HepG2 (cell line): ENCODE measurements around the gene ZG16. TPM values are rescaled to one million over a fixed set of nuclear protein-coding genes. Genes with fewer than 3 reads are reported as not detected.
A peak's percentile ranks its signal among the peaks of the same experiment; 100 is the strongest.

ENCODE experiments used
- ARID4A ChIP-seq: sonication (generic); formaldehyde crosslinking; IDR thresholded peaks from 2 replicates; pipeline ENCODE4 v1.5.0; 2020; ENCODE audit warnings: mild to moderate bottlenecking, missing genetic modification reagents, borderline replicate concordance
- ATF2 ChIP-seq: sonication (generic); formaldehyde crosslinking; IDR thresholded peaks from 2 replicates; pipeline ENCODE4 v1.4.0; 2020; ENCODE audit warnings: missing genetic modification reagents
- CBX2 ChIP-seq, 2 experiments: fragments of 200-600 bp in 1 of 2; sonication (generic); formaldehyde crosslinking in 1 of 2; IDR thresholded peaks; 2 replicates each; pipeline versions ENCODE4 v1.7.0 to v1.8.1; 2018 to 2022; ENCODE audit warnings: low read depth in 2 of 2, low read length in 1 of 2, mild to moderate bottlenecking in 1 of 2, missing genetic modification reagents in 1 of 2
- CEBPB ChIP-seq: IDR thresholded peaks from 2 replicates; pipeline ENCODE4 v1.6.1; 2011; ENCODE audit warnings: low read depth, low read length, improper control_type of control experiment, borderline replicate concordance
- CREB1 ChIP-seq, 2 experiments: fragments of 450-650 bp in 1 of 2; IDR thresholded peaks; 2 replicates each; pipeline ENCODE4 v1.6.1; 2016 to 2017; ENCODE audit warnings: control low read depth in 1 of 2, mild to moderate bottlenecking in 1 of 2, missing compliant biosample characterization in 1 of 2, missing genetic modification characterization in 1 of 2
- DDIT3 ChIP-seq: sonication (generic); formaldehyde crosslinking; IDR thresholded peaks from 2 replicates; pipeline ENCODE4 v1.4.0; 2020; ENCODE audit warnings: mild to moderate bottlenecking, missing genetic modification reagents
- KDM6A ChIP-seq: IDR thresholded peaks from 2 replicates; pipeline ENCODE4 v1.6.1; 2016; ENCODE audit warnings: low read depth
- KLF11 ChIP-seq: IDR thresholded peaks from 2 replicates; pipeline ENCODE4 v1.6.1; 2016; ENCODE audit warnings: missing compliant biosample characterization
- MAX ChIP-seq: IDR thresholded peaks from 2 replicates; pipeline ENCODE4 v1.6.1; 2012; ENCODE audit warnings: inconsistent platforms
- MTF1 ChIP-seq: sonication (generic); formaldehyde crosslinking; IDR thresholded peaks from 2 replicates; pipeline ENCODE4 v1.5.0; 2020; ENCODE audit warnings: missing genetic modification reagents
- POLR2G ChIP-seq: fragments of 200-400 bp; formaldehyde crosslinking; IDR thresholded peaks from 2 replicates; pipeline ENCODE4 v1.6.1; 2018; ENCODE audit warnings: mild to moderate bottlenecking, low read depth, low read length, moderate library complexity
- RFX1 ChIP-seq: fragments of 450-650 bp; IDR thresholded peaks from 2 replicates; pipeline ENCODE4 v1.6.1; 2017
- SP2 ChIP-seq: sonication (generic); formaldehyde crosslinking; IDR thresholded peaks from 2 replicates; pipeline ENCODE4 v1.5.1; 2020; ENCODE audit warnings: mild to moderate bottlenecking, missing genetic modification reagents
- SP4 ChIP-seq: sonication (generic); formaldehyde crosslinking; IDR thresholded peaks from 2 replicates; pipeline ENCODE4 v1.8.1; 2023; ENCODE audit warnings: mild to moderate bottlenecking, missing genetic modification reagents
- SRSF1 ChIP-seq: fragments of 200-400 bp; formaldehyde crosslinking; optimal IDR thresholded peaks from 2 replicates; pipeline ENCODE3; 2017; ENCODE audit warnings: mild to moderate bottlenecking, low read depth, low read length, moderate library complexity
- TFAP4 ChIP-seq: sonication (generic); IDR thresholded peaks from 2 replicates; pipeline ENCODE4 v1.6.1; 2016; ENCODE audit warnings: low read depth, borderline replicate concordance
- ZKSCAN8 ChIP-seq: IDR thresholded peaks from 2 replicates; pipeline ENCODE4 v1.6.1; 2016; ENCODE audit warnings: borderline replicate concordance, missing genetic modification reagents, missing compliant biosample characterization
- ZMYM2 ChIP-seq: sonication (generic); formaldehyde crosslinking; IDR thresholded peaks from 2 replicates; pipeline ENCODE4 v1.8.0; 2022; ENCODE audit warnings: mild to moderate bottlenecking, missing genetic modification reagents
- ZNF44 ChIP-seq: sonication (generic); formaldehyde crosslinking; IDR thresholded peaks from 2 replicates; pipeline ENCODE4 v1.5.1; 2020; ENCODE audit warnings: mild to moderate bottlenecking, missing genetic modification reagents
- ZNF513 ChIP-seq: sonication (generic); formaldehyde crosslinking; conservative IDR thresholded peaks from 2 replicates; pipeline ENCODE4 v1.5.0; 2020; ENCODE audit warnings: missing genetic modification reagents
- ZNF563 ChIP-seq: sonication (generic); formaldehyde crosslinking; IDR thresholded peaks from 2 replicates; pipeline ENCODE4 v1.8.0; 2022; ENCODE audit warnings: mild to moderate bottlenecking, moderate library complexity, missing genetic modification reagents
- ZSCAN25 ChIP-seq: sonication (generic); formaldehyde crosslinking; IDR thresholded peaks from 2 replicates; pipeline ENCODE4 v1.8.0; 2022; ENCODE audit warnings: mild to moderate bottlenecking, missing genetic modification reagents
- polyA plus RNA-seq, 8 experiments: library from polyadenylated mRNA; depleted of rRNA in 3 of 8; stranded (reverse) in 7 of 8; unstranded in 1 of 8; fragments of >200 nt; fragmentation: Illumina TruSeq in 4 of 8; extraction: Trizol in 4 of 8; gene quantifications; 2 replicates each; pipeline versions ENCODE4 v1.2.1 to v1.2.3, GENCODE V29; 2011 to 2016; ENCODE audit warnings: low read depth in 4 of 8, missing spikeins in 1 of 8, mixed read lengths in 1 of 8; ENCODE audit not compliant: insufficient read depth in 1 of 8
- total RNA-seq, 5 experiments: library from RNA; depleted of rRNA; stranded (reverse); fragments of >200 nt; fragmentation: Illumina TruSeq; extraction: Trizol; gene quantifications; 2 replicates each; pipeline ENCODE4 v1.2.3, GENCODE V29; 2016; ENCODE audit warnings: low read depth in 1 of 5

The ZG16 gene
- total and polyA plus RNA-seq, 2 of the 13 experiments (the other 11 are each of a cell fraction or from before 2014, with no cell fraction given), result 0.04 to 0.07 TPM

GRCh38 chr16:29757950-29758466 is 20.0 kb upstream of the ZG16 start (continued):
- peak; percentile 93 for TF ChIP-seq ATF2 (CRISPR knock-in tag)
- no peak for TF ChIP-seq SRSF1
- no peak for TF ChIP-seq DDIT3 (CRISPR knock-in tag)
- TF ChIP-seq CBX2 (IDR thresholded peaks at IDR 0.05; ENCODE audit: low read depth, low read length), result no peak
- TF ChIP-seq CBX2 (CRISPR knock-in tag; IDR thresholded peaks at IDR 0.05; ENCODE audit: low read depth), result no peak
- TF ChIP-seq SP4 (CRISPR knock-in tag), result no peak; the same call in 1 of the 2 replicates
- TF ChIP-seq RFX1, result no peak
- TF ChIP-seq ZKSCAN8 (CRISPR knock-in tag), result 0 out of 2 replicates have a peak, but pooled peaks have one; percentile 38
- TF ChIP-seq ZSCAN25, result 0 out of 2 replicates have a peak, but pooled peaks have one; percentile 46
- no peak for TF ChIP-seq MTF1 (CRISPR knock-in tag)
- peak; percentile 51; the same call in 1 of the 2 replicates for TF ChIP-seq POLR2G
- TF ChIP-seq KDM6A, result 0 out of 2 replicates have a peak, but pooled peaks have one; percentile 24
- TF ChIP-seq ZNF44 (CRISPR knock-in tag), result no peak
- TF ChIP-seq CEBPB, result peak; percentile 90; the same call in 1 of the 2 replicates
- no peak for TF ChIP-seq TFAP4
- TF ChIP-seq CREB1 (IDR thresholded peaks at IDR 0.05), result no peak
- TF ChIP-seq CREB1 (CRISPR knock-in tag; IDR thresholded peaks at IDR 0.05), result 0 out of 2 replicates have a peak, but pooled peaks have one; percentile 43
- TF ChIP-seq SP2, result no peak
- TF ChIP-seq ZMYM2 (CRISPR knock-in tag), result no peak
- TF ChIP-seq ZNF513 (CRISPR knock-in tag), result no peak
- peak; percentile 44; the same call in 1 of the 2 replicates for TF ChIP-seq ARID4A
- TF ChIP-seq KLF11, result no peak
- 0 out of 2 replicates have a peak, but pooled peaks have one; percentile 29 for TF ChIP-seq MAX
- peak; percentile 37; the same call in 1 of the 2 replicates for TF ChIP-seq ZNF563 (CRISPR knock-in tag)
